ENCODE results near the gene CINP.
"Not testable (repeated sequence)": the region's sequence is repeated elsewhere in the genome, so short reads cannot be mapped to it uniquely, and the experiment has no call there.

CINP gene

DNA sequence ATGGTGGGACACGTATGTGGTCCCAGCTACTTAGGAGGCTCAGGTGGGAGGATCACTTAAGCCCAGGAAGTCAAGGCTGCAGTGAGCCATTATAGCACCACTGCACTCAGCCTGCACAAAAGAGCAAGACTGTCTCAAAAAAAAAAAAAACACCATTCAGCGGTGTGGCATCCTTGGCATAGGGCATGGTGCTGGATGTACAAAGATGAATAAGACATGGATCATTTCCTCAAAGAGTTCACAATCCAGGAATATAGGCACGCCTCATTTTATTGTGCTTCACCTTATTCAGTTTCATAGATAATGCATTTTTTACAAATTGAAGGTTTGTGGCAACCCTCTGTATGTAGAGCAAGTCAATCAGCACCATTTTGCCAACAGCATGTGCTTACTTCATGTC is 6.4 kb downstream of the CINP start:
- no peak for DNase-seq (ENCODE audit: low read depth in 2 of 2, low spot score in 1 of 2)

DNA sequence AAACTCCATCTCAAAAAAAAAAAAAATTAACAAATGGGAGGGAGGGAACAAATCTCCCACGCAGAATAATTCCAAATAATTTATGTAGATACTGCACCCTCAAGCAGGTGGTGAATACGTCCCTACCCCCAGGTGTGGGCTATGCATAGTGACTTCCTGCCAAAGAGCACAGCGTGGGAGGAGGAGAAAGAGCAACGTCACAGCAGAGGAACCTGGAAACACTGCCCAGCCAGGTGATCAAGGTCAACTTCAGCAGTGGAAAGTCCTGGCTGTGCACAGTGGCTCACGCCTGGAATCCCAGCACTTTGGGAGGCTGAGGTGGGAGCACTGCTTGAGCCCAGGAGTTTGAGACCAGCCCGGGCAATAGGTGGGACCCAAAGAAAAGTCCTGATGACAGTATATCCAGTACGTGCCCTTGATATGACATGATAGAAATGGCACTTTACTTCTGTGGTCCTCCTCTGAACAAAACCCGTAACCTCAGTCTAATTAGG is 9.5 kb downstream of the CINP start:
- no peak for DNase-seq (ENCODE audit: low read depth in 2 of 2, low spot score in 1 of 2)

DNA sequence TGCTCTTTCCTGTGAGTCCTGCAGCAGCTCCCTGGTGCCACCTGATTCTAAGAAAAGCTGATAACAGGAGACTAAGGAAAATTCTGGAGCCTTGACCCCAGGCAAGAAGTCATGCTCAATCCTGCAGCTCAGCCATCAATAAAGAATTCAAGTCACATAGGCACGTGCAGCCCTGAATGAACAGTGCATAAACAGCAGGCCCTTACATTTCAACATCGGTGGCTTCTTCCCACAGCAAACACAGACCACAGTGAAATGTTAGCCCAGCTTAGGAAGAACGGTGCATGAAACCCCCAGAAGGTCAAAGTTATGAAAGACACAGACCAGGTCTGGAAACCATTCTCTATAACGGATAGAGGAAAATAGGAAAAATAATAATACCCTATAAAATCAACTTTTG is 10.5 kb downstream of the CINP start:
- DNase-seq (ENCODE audit: low read depth in 2 of 2, low spot score in 1 of 2): no peak

DNA sequence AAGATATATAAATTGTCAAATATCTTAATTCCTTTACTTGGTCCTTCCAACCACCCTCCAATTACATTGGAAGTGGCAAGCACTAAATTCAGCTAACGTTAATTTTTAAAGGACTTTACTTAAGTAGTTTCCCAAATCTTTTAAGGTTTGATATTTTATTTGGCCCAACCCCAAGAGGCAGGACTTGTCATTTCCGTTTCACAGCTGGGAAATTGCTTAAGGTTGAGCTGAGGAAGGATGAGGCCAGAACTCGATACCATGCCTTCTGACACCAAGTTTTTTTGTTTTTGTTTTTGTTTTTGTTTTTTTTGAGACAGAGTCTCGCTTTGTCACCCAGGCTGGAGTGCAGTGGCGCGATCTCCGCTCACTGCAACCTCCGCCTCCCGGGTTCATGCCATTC is 11.1 kb downstream of the CINP start:
- DNase-seq (ENCODE audit: low read depth in 2 of 2, low spot score in 1 of 2): not testable (repeated sequence)

- no peak for DNase-seq (ENCODE audit: low read depth in 2 of 2, low spot score in 1 of 2)
Observed at GRCh38 chr14:102351023-102351422, 11.7 kb downstream of the CINP start.

- no peak for DNase-seq (ENCODE audit: low read depth in 2 of 2, low spot score in 1 of 2)
Observed at GRCh38 chr14:102348376-102348775, 14.3 kb downstream of the CINP start.

DNA sequence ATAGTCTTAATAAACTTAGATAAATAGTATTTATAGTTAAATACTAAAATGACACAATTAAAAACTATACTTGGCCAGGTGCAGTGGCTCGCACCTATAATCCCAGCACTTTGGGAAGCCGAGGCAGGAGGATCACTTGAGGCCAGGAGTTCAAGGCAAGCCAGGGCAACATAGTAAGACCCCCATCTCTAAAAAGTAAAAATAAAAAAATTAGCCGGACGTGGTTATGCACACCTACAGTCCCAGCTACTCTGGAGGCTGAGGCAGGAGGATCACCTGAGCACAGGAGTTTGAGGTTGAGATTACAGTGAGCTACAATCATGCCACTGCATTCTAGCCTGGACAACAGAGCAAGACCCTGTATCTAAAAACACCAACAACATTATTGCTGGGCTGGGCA is 16.0 kb downstream of the CINP start:
- DNase-seq (ENCODE audit: low read depth in 2 of 2, low spot score in 1 of 2): no peak

DNA sequence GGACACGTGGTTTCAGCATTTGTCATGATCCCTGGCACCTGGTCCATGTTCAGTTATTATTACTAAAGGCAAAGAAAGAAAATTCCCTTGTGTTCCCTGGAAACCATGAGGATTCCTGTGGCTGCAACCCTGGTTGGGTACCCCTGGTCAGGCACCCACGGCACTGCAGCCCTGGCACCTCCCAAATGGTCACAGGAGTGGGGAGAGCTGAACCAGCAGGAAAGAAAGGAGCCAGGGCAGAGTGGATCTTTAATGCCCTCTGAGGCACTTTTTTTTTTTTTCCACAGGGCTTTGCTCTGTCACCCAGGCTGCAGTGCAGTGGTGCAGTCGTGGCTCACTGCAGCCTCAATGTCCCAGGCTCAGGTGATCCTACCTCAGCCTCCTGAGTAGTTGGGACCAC is 17.5 kb downstream of the CINP start:
- no peak for DNase-seq (ENCODE audit: low read depth in 2 of 2, low spot score in 1 of 2)

DNA sequence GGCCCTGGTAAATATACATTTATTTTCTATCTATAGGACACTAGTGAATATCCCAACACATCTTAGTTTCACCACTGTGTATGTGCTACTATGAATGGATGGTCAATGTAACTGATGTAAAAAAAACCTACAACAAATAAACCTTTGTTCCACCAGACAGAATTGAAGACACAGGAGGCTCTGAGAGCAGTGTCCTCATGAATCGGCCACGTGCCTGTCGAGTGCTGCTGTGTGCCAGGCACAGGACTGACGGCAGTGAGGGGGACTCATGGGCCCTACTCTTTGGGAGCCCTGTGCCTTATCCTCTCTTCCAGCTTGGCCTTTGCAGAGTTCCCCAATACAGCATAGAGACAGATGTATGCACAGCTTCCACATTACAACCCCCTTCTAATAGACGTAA is 18.2 kb downstream of the CINP start:
- DNase-seq (ENCODE audit: low read depth in 2 of 2, low spot score in 1 of 2): no peak

DNA sequence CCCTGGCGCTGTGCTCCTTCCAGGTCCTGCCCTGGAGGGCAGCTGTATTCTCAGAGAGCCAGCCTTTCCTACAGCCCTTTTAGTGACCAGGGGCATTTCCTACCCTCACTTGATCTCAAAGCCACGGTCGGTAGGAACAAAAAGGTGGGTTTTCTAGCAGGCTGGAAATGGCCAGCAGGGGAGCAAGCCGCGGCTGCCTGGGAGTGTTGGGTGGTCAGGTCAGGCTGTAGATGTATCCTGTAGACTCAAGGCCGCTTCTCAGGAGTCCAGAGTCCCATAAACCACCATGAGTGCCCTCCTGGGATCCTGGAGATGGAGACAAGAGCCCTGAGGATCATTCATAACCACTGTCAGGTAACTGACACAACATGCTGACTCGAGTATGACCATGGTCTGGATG is 18.6 kb downstream of the CINP start:
- no peak for DNase-seq (ENCODE audit: low read depth in 2 of 2, low spot score in 1 of 2)

GRCh38 chr14:102342238-102342637 is 20.5 kb downstream of the CINP start:
- no peak for DNase-seq (ENCODE audit: low read depth in 2 of 2, low spot score in 1 of 2)

DNA sequence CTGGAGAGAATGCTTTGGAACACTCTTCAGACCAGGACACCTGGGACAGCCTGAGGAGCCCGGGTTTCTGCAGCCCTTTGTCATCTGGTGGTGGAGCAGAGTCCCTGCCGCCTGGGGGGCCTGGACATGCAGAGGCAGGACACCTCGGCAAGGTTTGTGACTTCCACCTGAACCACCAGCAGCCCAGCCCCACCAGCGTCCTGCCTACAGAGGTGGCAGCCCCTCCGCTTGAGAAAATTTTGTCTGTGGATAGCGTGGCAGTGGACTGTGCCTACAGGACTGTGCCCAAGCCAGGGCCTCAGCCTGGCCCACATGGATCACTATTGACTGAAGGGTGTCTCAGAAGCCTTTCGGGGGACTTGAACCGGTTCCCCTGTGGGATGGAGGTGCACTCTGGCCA is 21.1 kb downstream of the CINP start:
- no peak for DNase-seq (ENCODE audit: low read depth in 2 of 2, low spot score in 1 of 2)

- DNase-seq (ENCODE audit: low read depth in 2 of 2, low spot score in 1 of 2): no peak
Observed at GRCh38 chr14:102338724-102339123, 24.0 kb downstream of the CINP start.

- DNase-seq (ENCODE audit: low read depth in 2 of 2, low spot score in 1 of 2): no peak
Observed at GRCh38 chr14:102335163-102335562, 27.5 kb downstream of the CINP start.

GRCh38 chr14:102333795-102334705 is 28.6 kb downstream of the CINP start:
- no peak for DNase-seq (ENCODE audit: low read depth in 2 of 2, low spot score in 1 of 2)

DNA sequence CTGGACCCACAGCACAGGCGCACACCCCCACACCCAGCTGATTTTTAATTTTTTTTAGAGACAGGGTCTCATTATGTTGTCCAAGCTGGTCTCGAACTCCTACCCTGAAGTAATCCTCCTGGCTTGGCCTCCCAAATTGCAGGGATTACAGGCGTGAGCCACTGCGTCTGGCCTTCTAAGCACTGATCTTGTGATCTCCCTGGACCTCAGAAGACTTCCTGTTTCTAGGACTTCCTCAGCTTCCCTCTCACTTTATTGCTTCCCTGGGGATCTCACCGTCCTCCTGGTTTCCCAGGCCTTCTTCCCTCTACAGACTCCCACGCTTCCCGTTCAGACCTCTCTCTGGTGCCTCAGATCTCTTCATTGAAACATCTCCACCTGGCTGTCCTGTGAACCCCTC is 29.3 kb downstream of the CINP start:
- no peak for DNase-seq (ENCODE audit: low read depth in 2 of 2, low spot score in 1 of 2)

DNA sequence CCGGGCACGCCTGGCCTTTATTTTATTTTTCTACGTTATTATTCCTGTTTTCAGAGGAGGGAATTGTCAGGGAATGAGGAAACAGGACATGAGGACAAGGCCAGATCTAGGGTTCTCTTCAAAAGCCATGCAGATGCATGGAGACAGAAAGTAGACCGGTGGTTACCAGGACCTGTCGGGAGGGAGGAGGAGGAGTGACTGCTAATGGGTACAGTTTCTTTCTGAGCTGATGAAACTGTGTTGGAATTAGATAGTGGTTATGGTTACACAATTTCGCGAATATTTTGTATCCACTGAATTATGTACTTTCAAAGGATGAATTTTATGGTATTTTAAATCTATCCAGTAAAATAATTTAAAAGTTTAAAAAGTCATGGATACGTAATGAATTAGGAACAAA is 31.9 kb downstream of the CINP start:
- DNase-seq (ENCODE audit: low read depth in 2 of 2, low spot score in 1 of 2): no peak

GRCh38 chr14:102329381-102329780 is 33.3 kb downstream of the CINP start:
- not testable (repeated sequence) for DNase-seq (ENCODE audit: low read depth in 2 of 2, low spot score in 1 of 2)

GRCh38 chr14:102326583-102326982 is 36.1 kb downstream of the CINP start:
- DNase-seq (ENCODE audit: low read depth in 2 of 2, low spot score in 1 of 2): no peak

DNA sequence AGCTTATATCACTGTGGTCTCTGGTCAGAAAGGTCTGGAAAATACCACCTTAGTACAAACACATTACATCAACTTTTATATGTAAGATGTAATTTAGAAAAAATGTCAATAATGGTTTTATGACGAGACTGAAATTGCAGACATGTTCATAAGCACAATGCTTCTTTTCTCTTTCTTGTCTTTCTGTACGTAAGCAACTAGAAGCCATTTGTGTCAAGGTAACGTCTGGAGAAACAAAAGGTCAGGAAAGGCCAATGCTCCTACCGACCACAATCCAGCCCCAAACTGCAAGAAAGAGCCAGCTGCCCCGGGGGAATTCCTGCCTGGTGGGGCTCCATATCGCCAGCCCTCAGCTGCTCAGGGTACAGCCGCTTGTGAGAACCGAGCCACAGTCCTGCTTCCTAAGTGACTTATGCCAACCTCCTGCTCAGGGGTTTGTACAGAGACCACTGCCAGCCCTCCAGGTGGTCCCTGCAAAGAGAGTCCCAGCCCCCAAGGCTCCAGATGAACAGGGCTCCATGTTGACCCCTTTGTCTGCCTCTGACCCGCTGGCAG is 36.8 kb downstream of the CINP start:
- DNase-seq (ENCODE audit: low read depth in 2 of 2, low spot score in 1 of 2): no peak

DNA sequence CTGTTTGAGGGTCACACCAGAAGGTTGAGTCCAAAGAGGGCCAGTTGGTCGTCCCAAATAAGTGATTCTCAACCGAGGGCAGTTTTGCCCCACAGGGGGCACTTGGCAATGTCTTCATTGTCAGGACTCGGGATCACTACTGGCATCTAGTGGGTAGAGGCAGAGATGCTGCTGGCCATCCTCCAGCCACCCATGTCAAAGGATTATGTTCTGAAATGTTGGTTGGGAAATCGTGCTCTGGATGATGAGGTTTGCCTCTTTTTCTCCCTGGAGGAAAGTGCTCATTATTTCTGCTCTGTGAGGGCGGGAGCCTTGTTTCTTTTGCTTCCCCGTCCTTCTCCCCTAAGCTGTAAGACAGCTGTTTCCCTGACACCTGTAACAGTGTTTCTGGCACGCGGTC is 39.6 kb downstream of the CINP start:
- no peak for DNase-seq (ENCODE audit: low read depth in 2 of 2, low spot score in 1 of 2)
